ENCODE data around the gene ISX. TPM values are rescaled to one million over a fixed set of nuclear protein-coding genes. Genes with fewer than 3 reads are reported as not detected.

Gene ISX
- total RNA-seq, 1 experiment from 2014 or later: not detected

GRCh38 chr22:35111244-35111643 is 45.3 kb downstream of the ISX start:
- no peak for DNase-seq (ENCODE audit: unreplicated experiment)
- intact Hi-C loops (cut with micrococcal nuclease): no loop called here
- no peaks in the 10 kb centered on the region for H3K27me3 Mint-ChIP-seq (ENCODE audit: insufficient read depth, unreplicated experiment)
- TF ChIP-seq CTCF (IDR thresholded peaks at IDR 0.05; ENCODE audit: unreplicated experiment): no peak
- POLR2A ChIA-PET: no interaction called here
- CTCF ChIA-PET: interaction anchor here (0.7 kb wide), 1 partner anchor 33 kb away, joined by 3 read pairs; no protein-coding TSS in a partner anchor
- H3K4me3 Mint-ChIP-seq (ENCODE audit: unreplicated experiment): no peak overlapping the region
- no peaks in the 10 kb centered on the region for H3K4me1 Mint-ChIP-seq (ENCODE audit: insufficient read depth, unreplicated experiment)
- peaks cover 32% of the 10 kb centered on the region for H3K9me3 Mint-ChIP-seq (ENCODE audit: unreplicated experiment)
- H3K27ac Mint-ChIP-seq (ENCODE audit: low read depth, unreplicated experiment): no peak overlapping the region
- no TSS peak for BruUV-seq (replicated peaks)
- peaks cover 6% of the 10 kb centered on the region for H3K36me3 Mint-ChIP-seq (ENCODE audit: insufficient read depth, unreplicated experiment)

- CTCF ChIA-PET: no interaction called here
- intact Hi-C loops (cut with micrococcal nuclease): no loop called here
- POLR2A ChIA-PET: interaction anchor here (0.5 kb wide), 1 partner anchor 1511 kb away, joined by 3 read pairs; no protein-coding TSS in a partner anchor
- no peak overlapping the region for H3K4me3 Mint-ChIP-seq (ENCODE audit: unreplicated experiment)
- DNase-seq (ENCODE audit: unreplicated experiment): no peak
- peaks cover 6% of the 10 kb centered on the region for H3K36me3 Mint-ChIP-seq (ENCODE audit: insufficient read depth, unreplicated experiment)
- no peak for TF ChIP-seq CTCF (IDR thresholded peaks at IDR 0.05; ENCODE audit: unreplicated experiment)
- no TSS peak for BruUV-seq (replicated peaks)
- peaks cover 20% of the 10 kb centered on the region for H3K9me3 Mint-ChIP-seq (ENCODE audit: unreplicated experiment)
- H3K4me1 Mint-ChIP-seq (ENCODE audit: insufficient read depth, unreplicated experiment): no peaks in the 10 kb centered on the region
- H3K27me3 Mint-ChIP-seq (ENCODE audit: insufficient read depth, unreplicated experiment): no peaks in the 10 kb centered on the region
- H3K27ac Mint-ChIP-seq (ENCODE audit: low read depth, unreplicated experiment): no peak overlapping the region
These were observed 47.4 kb downstream of the ISX start for GRCh38 chr22:35113341-35113740.

- Mint-ChIP-seq H3K9me3 (ENCODE audit: unreplicated experiment) (peaks cover 11% of the 10 kb centered on the region), H3K36me3 (ENCODE audit: insufficient read depth, unreplicated experiment) (peaks cover 6% of the 10 kb centered on the region), H3K4me1 (ENCODE audit: insufficient read depth, unreplicated experiment) (no peaks in the 10 kb centered on the region), H3K4me3 (ENCODE audit: unreplicated experiment) (no peak overlapping the region), H3K27me3 (ENCODE audit: insufficient read depth, unreplicated experiment) (no peaks in the 10 kb centered on the region), H3K27ac (ENCODE audit: low read depth, unreplicated experiment) (no peak overlapping the region)
- DNase-seq (ENCODE audit: unreplicated experiment): no peak
- ChIA-PET CTCF (interaction anchor here (0.7 kb wide), 1 partner anchor 795 kb away, joined by 3 read pairs; no protein-coding TSS in a partner anchor), POLR2A (no interaction called here)
- intact Hi-C loops (cut with micrococcal nuclease): no loop called here
- no peak for TF ChIP-seq CTCF (IDR thresholded peaks at IDR 0.05; ENCODE audit: unreplicated experiment)
- BruUV-seq (replicated peaks): no TSS peak
These were observed 48.4 kb downstream of the ISX start for GRCh38 chr22:35114131-35114980.

- no peak for DNase-seq (ENCODE audit: unreplicated experiment)
- CTCF ChIA-PET: interaction anchor here (0.5 kb wide), 2 partner anchors 37 to 341 kb away, joined by 3 to 4 read pairs; no protein-coding TSS in a partner anchor
- Mint-ChIP-seq H3K4me3 (ENCODE audit: unreplicated experiment) (no peak overlapping the region), H3K9me3 (ENCODE audit: unreplicated experiment) (peaks cover 11% of the 10 kb centered on the region), H3K4me1 (ENCODE audit: insufficient read depth, unreplicated experiment) (no peaks in the 10 kb centered on the region), H3K36me3 (ENCODE audit: insufficient read depth, unreplicated experiment) (peaks cover 2% of the 10 kb centered on the region), H3K27ac (ENCODE audit: low read depth, unreplicated experiment) (no peak overlapping the region), H3K27me3 (ENCODE audit: insufficient read depth, unreplicated experiment) (no peaks in the 10 kb centered on the region)
- TF ChIP-seq CTCF (IDR thresholded peaks at IDR 0.05; ENCODE audit: unreplicated experiment): no peak
- POLR2A ChIA-PET: no interaction called here
- BruUV-seq (replicated peaks): no TSS peak
- intact Hi-C loops (cut with micrococcal nuclease): no loop called here
These were observed 49.6 kb downstream of the ISX start for GRCh38 chr22:35115515-35115914.

All from MCF 10A (cell line).